ENCODE results near the gene ANKRD61.
"Not testable (repeated sequence)": the region's sequence is repeated elsewhere in the genome, so short reads cannot be mapped to it uniquely, and the experiment has no call there.

GRCh38 chr7:6083047-6083446 is 51.9 kb downstream of the ANKRD61 start:
- not testable (repeated sequence) for TF ChIP-seq CTCF (conservative IDR thresholded peaks at IDR 0.05 in 1 of 2, IDR thresholded peaks at IDR 0.05 in 1 of 2; ENCODE audit: extremely low read depth in 1 of 2, insufficient read depth in 1 of 2, low read depth in 1 of 2, low read length in 2 of 2); EZH2 (IDR thresholded peaks at IDR 0.05; ENCODE audit: borderline replicate concordance, low read length)
